Adipocyte (in vitro differentiated cells): Measurements from ENCODE around the gene COL9A3.

Experiments
- DNase-seq: peaks from one replicate; pipeline ENCODE4 v3.0.0-alpha.2; 2015; ENCODE audit warnings: low read depth
- H3K27me3 ChIP-seq: replicated peaks from 2 replicates; pipeline ENCODE4 v1.7.0; 2013; ENCODE audit warnings: mild to moderate bottlenecking, low read length, moderate library complexity; ENCODE audit not compliant: control insufficient read depth, insufficient read depth
- H3K36me3 ChIP-seq: 2 replicates; pipeline ENCODE4 v1.7.0; 2013; ENCODE audit warnings: low read length, mild to moderate bottlenecking, moderate library complexity; ENCODE audit not compliant: control insufficient read depth, insufficient read depth, severe bottlenecking
- H3K4me1 ChIP-seq: 2 replicates; pipeline ENCODE4 v1.7.0; 2013; ENCODE audit warnings: mild to moderate bottlenecking, low read length, moderate library complexity; ENCODE audit not compliant: control insufficient read depth, insufficient read depth
- H3K4me3 ChIP-seq: 2 replicates; pipeline ENCODE4 v1.7.0; 2013; ENCODE audit warnings: mild to moderate bottlenecking, low read length, moderate library complexity
- H3K9ac ChIP-seq: 2 replicates; pipeline ENCODE4 v1.7.0; 2013; ENCODE audit warnings: mild to moderate bottlenecking, low read length, moderate library complexity
- H3K9me3 ChIP-seq: 2 replicates; pipeline ENCODE4 v1.7.0; 2013; ENCODE audit warnings: mild to moderate bottlenecking, low read length, moderate library complexity; ENCODE audit not compliant: control insufficient read depth

COL9A3 gene

DNA sequence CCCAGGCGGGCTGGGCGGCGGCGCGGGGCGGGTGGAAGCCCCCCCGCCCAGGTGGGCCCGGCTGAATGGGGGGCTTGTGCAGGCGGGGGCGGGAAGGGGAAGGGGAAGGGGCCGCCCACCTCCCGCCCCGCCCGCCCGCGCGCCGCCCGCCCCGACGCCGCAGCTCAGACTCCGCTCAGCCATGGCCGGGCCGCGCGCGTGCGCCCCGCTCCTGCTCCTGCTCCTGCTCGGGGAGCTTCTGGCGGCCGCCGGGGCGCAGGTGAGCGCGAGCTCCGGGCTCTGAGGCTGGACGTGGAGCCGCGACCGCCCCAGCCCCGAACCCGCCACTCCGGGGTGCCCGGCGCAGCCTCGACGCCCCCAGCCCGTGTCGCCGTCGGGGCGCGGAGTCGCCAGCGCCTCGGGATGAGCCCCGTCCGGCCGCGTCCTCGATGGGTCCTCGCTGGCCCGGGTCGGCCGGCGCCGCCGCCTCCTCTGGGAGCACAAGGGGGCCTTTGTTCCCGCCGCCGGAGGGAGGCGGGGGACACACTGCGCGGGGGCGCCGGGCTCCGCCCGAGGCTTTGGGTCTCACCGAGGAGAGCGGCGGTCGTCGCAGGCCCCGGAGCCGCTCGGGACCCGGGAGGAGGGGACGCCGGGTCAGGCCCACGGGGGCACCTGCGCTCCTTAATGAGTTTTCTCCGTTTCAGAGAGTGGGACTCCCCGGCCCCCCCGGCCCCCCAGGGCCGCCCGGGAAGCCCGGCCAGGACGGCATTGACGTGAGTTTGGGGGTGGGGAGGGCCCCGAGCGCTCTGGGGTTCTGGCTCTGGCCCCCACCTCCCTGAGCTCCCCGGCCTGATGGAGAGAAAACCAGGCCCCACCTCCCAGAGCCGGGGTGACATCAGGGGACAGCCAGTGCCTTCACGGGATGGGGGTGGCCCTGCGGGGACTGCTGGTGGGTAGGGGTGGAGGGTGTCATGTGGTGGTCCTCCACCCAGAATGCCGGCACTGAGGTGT is at the start of gene COL9A3:
TSS of gene COL9A3 (plus strand) at position 167 of the 990 bp plus-strand sequence. CDS start at position 182, 15 bp downstream.
- peak within 1 kb of the TSS; percentile 25 for H3K9ac ChIP-seq
- H3K27me3 ChIP-seq = no peaks in the 10 kb centered on the region
- H3K9me3 ChIP-seq = no peaks in the 10 kb centered on the region
- peaks cover 12% of the 10 kb centered on the region for H3K36me3 ChIP-seq
- H3K4me3 ChIP-seq = peak within 1 kb of the TSS; percentile 33
- peaks cover 37% of the 10 kb centered on the region for H3K4me1 ChIP-seq
- DNase-seq = peak; percentile 46

GRCh38 chr20:62768234-62768546 is 48.7 kb upstream of the COL9A3 start:
- H3K4me1 ChIP-seq = peaks cover 19% of the 10 kb centered on the region
- H3K9ac ChIP-seq = no peak overlapping the region
- H3K4me3 ChIP-seq = no peak overlapping the region
- H3K27me3 ChIP-seq = peaks cover 45% of the 10 kb centered on the region
- no peak for DNase-seq
- no peaks in the 10 kb centered on the region for H3K9me3 ChIP-seq
- H3K36me3 ChIP-seq = no peaks in the 10 kb centered on the region

DNA sequence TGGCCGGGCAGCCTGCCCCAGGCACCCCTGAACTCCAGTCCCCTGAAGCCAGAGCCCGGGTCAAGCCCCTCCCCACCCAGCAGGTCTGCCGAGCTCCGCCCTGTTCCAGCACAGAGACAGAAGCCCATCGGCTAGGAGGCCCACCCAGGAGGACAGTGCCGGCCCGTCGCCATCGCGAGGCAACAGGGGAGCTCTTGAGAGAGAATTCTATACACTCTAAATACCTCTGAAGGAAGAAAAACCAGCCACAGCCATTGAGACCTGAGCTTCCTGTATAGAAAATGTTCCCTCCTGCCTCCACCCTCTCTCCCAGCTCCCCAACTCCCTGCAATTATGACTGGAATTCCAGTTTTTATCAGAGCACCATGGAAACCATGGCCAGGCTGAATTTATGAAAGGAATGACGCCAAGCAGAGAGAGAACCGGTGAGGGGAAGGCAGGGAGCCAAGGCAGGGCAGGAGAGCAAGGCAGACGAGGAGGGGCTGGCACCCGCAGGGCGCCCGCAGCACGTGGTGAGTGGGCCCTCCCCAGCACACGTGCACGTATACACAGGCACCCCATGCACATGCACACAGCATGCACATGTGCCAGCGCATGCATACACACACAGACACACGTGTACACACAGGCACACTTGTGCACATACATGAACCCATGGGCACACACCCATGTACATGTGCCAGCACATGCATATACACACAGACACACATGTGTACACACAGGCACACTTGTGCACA is 48.1 kb upstream of the COL9A3 start:
- Histone ChIP-seq H3K9ac (no peak overlapping the region), H3K36me3 (no peaks in the 10 kb centered on the region), H3K9me3 (no peaks in the 10 kb centered on the region), H3K27me3 (peaks cover 41% of the 10 kb centered on the region), H3K4me3 (no peak overlapping the region), H3K4me1 (peaks cover 24% of the 10 kb centered on the region)
- peak; percentile 61 for DNase-seq

DNA sequence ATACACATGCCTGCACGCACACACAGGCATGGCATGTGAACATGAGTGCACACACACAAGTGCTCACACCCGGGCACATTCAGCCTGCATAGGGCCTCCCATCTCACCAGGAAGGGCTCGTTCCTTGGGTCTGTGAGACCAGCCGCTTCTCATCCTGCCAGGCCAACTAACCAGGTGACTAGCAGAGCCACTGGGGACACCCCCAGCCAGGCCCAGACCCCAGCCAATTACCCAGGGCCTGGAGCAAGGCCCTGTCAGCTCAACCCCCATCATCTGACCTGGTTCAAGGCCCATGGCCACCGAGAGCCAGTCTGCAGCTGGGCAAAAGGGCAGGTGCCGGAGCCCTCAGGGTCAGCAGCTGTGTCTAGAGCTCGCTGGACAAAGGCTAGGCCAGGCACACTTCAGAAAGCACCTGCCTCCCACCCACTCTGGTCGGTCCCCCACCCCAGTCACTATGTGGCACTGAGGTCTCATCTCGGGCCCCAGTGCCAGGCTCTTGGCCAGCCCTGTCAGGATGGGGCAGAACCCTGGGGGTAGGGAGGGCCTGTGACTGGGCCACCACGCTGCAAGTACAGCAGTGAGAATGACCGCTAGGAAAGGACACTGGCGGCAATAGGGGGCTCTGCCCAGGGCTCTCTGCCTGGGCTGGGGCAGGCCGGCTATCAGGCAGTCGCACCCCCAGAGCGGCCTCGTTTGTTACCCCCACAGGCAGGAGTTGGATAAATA is 47.3 kb upstream of the COL9A3 start:
- no peak overlapping the region for H3K4me3 ChIP-seq
- no peak for DNase-seq
- H3K36me3 ChIP-seq = no peaks in the 10 kb centered on the region
- H3K9ac ChIP-seq = no peak overlapping the region
- H3K4me1 ChIP-seq = peaks cover 25% of the 10 kb centered on the region
- no peaks in the 10 kb centered on the region for H3K9me3 ChIP-seq
- H3K27me3 ChIP-seq = peaks cover 41% of the 10 kb centered on the region

DNA sequence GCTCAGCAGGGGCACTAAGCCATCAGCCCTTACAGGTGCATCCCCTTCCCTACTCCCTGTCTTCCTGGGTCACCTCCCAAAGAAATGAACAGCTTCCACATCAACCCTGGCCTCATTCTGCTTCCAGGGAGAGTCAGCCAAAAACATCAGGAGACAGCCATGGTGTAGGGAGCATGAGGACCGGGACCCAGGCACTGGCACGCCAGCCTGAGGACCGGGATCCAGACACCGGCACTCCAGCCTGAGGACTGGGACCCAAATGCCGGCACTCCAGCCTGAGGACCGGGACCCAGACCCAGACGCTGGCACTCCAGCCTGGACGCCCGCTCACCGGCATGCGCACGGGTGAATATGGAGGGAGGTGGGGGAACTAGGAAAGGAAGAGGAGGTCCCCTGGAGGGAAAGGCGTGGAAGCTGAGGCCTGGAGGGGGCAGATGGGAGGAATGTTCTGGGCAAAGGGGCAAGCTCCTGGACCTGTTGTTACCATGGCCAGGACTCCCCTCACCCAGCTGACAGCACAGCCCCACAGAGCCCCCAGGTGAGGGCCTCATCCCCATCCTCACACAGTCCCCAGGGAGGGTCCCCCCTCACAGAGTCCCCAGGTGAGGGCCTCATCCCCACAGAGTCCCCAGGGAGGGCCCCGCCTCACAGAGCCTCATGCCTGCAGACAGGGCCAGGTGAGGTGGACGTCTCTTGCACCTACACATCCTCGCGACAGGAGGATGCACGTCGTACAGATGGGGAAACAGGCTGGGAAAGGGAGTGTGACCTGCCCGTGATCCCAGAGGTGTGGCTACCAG is 46.5 kb upstream of the COL9A3 start:
- Histone ChIP-seq H3K4me1 (peaks cover 25% of the 10 kb centered on the region), H3K4me3 (no peak overlapping the region), H3K9ac (no peak overlapping the region), H3K36me3 (no peaks in the 10 kb centered on the region), H3K9me3 (no peaks in the 10 kb centered on the region), H3K27me3 (peaks cover 46% of the 10 kb centered on the region)
- no peak for DNase-seq

- DNase-seq = no peak
- no peak overlapping the region for H3K4me3 ChIP-seq
- H3K9ac ChIP-seq = no peak overlapping the region
- H3K9me3 ChIP-seq = no peaks in the 10 kb centered on the region
- peaks cover 25% of the 10 kb centered on the region for H3K4me1 ChIP-seq
- no peaks in the 10 kb centered on the region for H3K36me3 ChIP-seq
- peaks cover 46% of the 10 kb centered on the region for H3K27me3 ChIP-seq
Observed at GRCh38 chr20:62770916-62771315, 45.9 kb upstream of the COL9A3 start.

DNA sequence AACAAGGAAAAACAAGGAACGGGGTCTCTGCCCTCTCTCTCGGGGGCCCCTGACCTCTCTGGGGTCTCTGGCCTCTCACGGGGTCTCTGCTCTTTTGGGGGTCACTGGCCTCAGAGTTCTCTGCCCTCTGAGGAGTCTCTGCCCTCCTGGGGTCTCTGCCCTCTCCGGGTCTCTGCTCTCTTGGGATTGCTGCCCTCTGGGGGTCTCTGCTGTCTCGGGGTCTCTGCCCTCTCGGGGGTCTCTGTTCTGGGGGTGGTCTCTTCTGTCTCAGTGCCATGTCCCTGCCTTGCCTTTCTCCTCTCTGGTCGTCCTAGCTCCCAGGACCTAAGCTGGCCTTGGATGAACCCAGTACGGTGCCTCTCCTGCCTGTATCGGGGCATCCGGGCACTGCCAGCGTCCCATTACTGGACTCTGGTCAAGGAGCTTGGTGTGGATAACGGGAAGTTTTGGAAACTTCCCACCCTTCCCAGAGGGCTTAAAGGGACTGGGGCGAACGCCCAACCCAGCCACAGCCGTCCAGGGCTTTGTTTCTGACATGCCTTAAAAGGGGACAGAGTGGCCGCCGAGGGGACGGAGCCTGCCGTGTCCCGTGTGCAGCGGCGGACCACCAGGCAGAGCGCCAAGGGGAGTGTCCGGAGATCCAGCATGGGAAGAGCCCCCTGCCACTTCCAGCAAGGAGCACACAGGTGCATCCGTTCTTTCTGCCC is 45.3 kb upstream of the COL9A3 start:
- no peak overlapping the region for H3K9ac ChIP-seq
- H3K36me3 ChIP-seq = no peaks in the 10 kb centered on the region
- no peaks in the 10 kb centered on the region for H3K9me3 ChIP-seq
- no peak for DNase-seq
- H3K4me1 ChIP-seq = peaks cover 25% of the 10 kb centered on the region
- peaks cover 41% of the 10 kb centered on the region for H3K27me3 ChIP-seq
- no peak overlapping the region for H3K4me3 ChIP-seq

DNA sequence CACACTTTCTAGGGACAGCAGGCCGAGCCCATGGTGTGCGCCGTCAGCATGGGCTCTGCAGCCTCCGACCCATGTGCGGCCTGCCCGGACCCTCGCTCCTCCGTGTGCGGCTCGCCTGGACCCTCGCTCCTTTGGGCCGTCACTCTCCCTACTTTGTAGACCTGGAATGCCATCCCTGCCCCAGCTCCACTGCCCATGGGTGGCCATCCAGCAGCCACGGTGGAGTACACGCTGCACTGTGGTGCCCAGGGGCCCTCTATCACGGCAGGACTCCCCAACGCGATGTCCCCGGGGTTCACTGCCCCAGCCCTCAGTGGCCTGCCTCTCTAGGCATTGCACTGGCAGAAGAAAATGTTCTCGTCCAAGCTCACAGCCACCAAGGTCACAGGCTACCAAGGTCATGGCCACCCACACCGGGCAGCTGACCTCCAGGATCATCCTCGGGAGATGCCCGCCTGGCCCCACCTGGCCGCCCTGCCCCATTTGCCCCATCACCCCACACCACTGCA is 44.7 kb upstream of the COL9A3 start:
- Histone ChIP-seq H3K9me3 (no peaks in the 10 kb centered on the region), H3K4me3 (no peak overlapping the region), H3K9ac (no peak overlapping the region), H3K36me3 (no peaks in the 10 kb centered on the region), H3K27me3 (peaks cover 35% of the 10 kb centered on the region), H3K4me1 (peaks cover 25% of the 10 kb centered on the region)
- no peak for DNase-seq

GRCh38 chr20:62772619-62772989 is 44.2 kb upstream of the COL9A3 start:
- H3K4me1 ChIP-seq = peaks cover 25% of the 10 kb centered on the region
- H3K36me3 ChIP-seq = no peaks in the 10 kb centered on the region
- peaks cover 34% of the 10 kb centered on the region for H3K27me3 ChIP-seq
- no peaks in the 10 kb centered on the region for H3K9me3 ChIP-seq
- DNase-seq = no peak
- H3K4me3 ChIP-seq = peak overlapping the region; percentile 1
- no peak overlapping the region for H3K9ac ChIP-seq
